OCI-LY7 (cell line): ENCODE measurements around the gene PIGH.
"Not testable (repeated sequence)": the region's sequence is repeated elsewhere in the genome, so short reads cannot be mapped to it uniquely, and the experiment has no call there.

Experiments used
- EZH2phosphoT487 ChIP-seq: fragments of 200-600 bp; sonication (generic); IDR thresholded peaks from 2 replicates; pipeline ENCODE4 v1.6.1; 2018; ENCODE audit warnings: low read depth, borderline replicate concordance, mild to moderate bottlenecking, mixed run types, antibody characterized with exemption, low read length, moderate library complexity, mixed read lengths
- TF ChIP-seq, protein P1 (sequence below): fragments of 200-600 bp; sonication (generic); conservative IDR thresholded peaks from 2 replicates; pipeline ENCODE4 v1.5.1; 2014; ENCODE audit warnings: mild to moderate bottlenecking, antibody characterized with exemption, low read length, moderate library complexity, mixed read lengths

DNA sequence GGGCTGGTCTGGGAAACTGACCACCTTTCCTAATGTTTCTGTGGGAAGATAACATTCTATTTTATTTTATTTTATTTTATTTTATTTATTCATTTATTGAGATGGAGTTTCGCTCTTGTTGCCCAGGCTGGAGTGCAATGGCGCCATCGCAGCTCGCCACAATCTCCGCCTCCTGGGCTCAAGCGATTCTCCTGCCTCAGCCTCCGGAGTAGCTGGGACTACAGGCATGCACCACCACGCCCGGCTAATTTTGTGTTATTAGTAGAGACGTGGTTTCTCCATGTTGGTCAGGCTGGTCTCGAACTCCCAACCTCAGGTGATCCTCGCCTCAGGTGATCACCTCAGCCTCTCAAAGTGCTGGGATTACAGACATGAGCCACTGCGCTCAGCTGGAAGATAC is 57.4 kb downstream of the PIGH start:
- TF ChIP-seq, protein P1, sequence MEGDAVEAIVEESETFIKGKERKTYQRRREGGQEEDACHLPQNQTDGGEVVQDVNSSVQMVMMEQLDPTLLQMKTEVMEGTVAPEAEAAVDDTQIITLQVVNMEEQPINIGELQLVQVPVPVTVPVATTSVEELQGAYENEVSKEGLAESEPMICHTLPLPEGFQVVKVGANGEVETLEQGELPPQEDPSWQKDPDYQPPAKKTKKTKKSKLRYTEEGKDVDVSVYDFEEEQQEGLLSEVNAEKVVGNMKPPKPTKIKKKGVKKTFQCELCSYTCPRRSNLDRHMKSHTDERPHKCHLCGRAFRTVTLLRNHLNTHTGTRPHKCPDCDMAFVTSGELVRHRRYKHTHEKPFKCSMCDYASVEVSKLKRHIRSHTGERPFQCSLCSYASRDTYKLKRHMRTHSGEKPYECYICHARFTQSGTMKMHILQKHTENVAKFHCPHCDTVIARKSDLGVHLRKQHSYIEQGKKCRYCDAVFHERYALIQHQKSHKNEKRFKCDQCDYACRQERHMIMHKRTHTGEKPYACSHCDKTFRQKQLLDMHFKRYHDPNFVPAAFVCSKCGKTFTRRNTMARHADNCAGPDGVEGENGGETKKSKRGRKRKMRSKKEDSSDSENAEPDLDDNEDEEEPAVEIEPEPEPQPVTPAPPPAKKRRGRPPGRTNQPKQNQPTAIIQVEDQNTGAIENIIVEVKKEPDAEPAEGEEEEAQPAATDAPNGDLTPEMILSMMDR = not testable (repeated sequence)
- TF ChIP-seq EZH2phosphoT487 = not testable (repeated sequence)
